Kidney (tissue), 14 donors: ENCODE data around the gene SAMD4A. TPM values are rescaled to one million over a fixed set of nuclear protein-coding genes. Genes with fewer than 3 reads are reported as not detected.

Source experiments
- DNase-seq, 5 donors: peaks; one replicate each; pipeline ENCODE4 v3.0.0-alpha.2; 2013 to 2020
- FAIRE-seq: peaks from 2 replicates; lab custom pipeline; 2012; peaks lifted over from hg19 to GRCh38; lab: Jason Lieb, UNC
- H3K27ac ChIP-seq, 2 donors: one replicate each; pipeline ENCODE4 v1.7.0; 2013; ENCODE audit warnings: low read depth in 2 of 2, low read length in 2 of 2, inconsistent platforms in 1 of 2
- H3K27me3 ChIP-seq: one replicate; pipeline ENCODE4 v1.7.1; 2013; ENCODE audit warnings: low read length, inconsistent platforms; ENCODE audit not compliant: control insufficient read depth, insufficient read depth
- H3K36me3 ChIP-seq, 3 donors: one replicate each; pipeline versions ENCODE4 v1.7.0 to v1.7.1; 2013; ENCODE audit warnings: low read length in 3 of 3, control low read depth in 1 of 3, inconsistent platforms in 1 of 3; ENCODE audit not compliant: insufficient read depth in 3 of 3, control insufficient read depth in 2 of 3
- H3K4me1 ChIP-seq, 3 donors: one replicate each; pipeline versions ENCODE4 v1.7.0 to v1.7.1; 2013; ENCODE audit warnings: low read length in 3 of 3, inconsistent platforms in 1 of 3, low read depth in 1 of 3; ENCODE audit not compliant: control insufficient read depth in 2 of 3, insufficient read depth in 2 of 3
- H3K4me3 ChIP-seq, 3 donors: one replicate each; pipeline versions ENCODE4 v1.7.0 to v1.8.1; 2013; ENCODE audit warnings: low read length in 3 of 3, control low read depth in 1 of 3, inconsistent platforms in 1 of 3
- H3K9ac ChIP-seq, 3 donors: one replicate each; pipeline versions ENCODE4 v1.7.0 to v1.7.1; 2013; ENCODE audit warnings: low read length in 3 of 3, control low read depth in 1 of 3, inconsistent platforms in 1 of 3
- H3K9me3 ChIP-seq, 3 donors: one replicate each; pipeline versions ENCODE4 v1.7.0 to v1.7.1; 2013; ENCODE audit warnings: low read length in 3 of 3, control low read depth in 1 of 3, inconsistent platforms in 1 of 3; ENCODE audit not compliant: control insufficient read depth in 2 of 3, insufficient read depth in 1 of 3
- CTCF ChIP-seq: IDR thresholded peaks from 3 replicates; pipeline ENCODE4 v1.5.1; 2012; ENCODE audit warnings: mild to moderate bottlenecking, moderate library complexity, borderline replicate concordance; ENCODE audit not compliant: insufficient read depth; ENCODE audit errors: extremely low read depth
- intact Hi-C: fragments of 100-400 bp; cut with DNase I; formaldehyde crosslinking; loops from one replicate; pipeline ENCODE4 v1.11.1; 2022
- polyA plus RNA-seq: library from polyadenylated mRNA; stranded (reverse); fragments of 350-450 nt; fragmentation: Illumina TruSeq; extraction: RNeasy Lipid Tissue Mini Kit (QIAGEN cat#74804); gene quantifications from one replicate; pipeline ENCODE4 v1.2.3, GENCODE V29; 2014; ENCODE audit warnings: low read depth, low replicate concordance; ENCODE audit not compliant: insufficient read depth
- total RNA-seq: library from RNA; stranded (reverse); fragmentation: NEBNext Ultra II Directional; extraction: Animal tissue kit (Norgen Biotek cat#: 25700); gene quantifications from one replicate; pipeline ENCODE4 v1.2.1, GENCODE V29; 2021
- donor health status: control.
- donor health status: control.
- donor health status: control.
- donor health status: control.
- donor health status: control.
- donor health status: DM: yes; HTN: yes; CAD: no.
- donor health status: Normal renal cell carcinoma (clear cell type).

Gene SAMD4A
- total and polyA plus RNA-seq, 2 donors from 2014 or later, result 7.4 to 46.5 TPM

GRCh38 chr14:54837508-54838149 is 270.7 kb downstream of the SAMD4A start:
- no peaks in the 10 kb centered on the region for H3K36me3 ChIP-seq
- no peak for TF ChIP-seq CTCF
- H3K27me3 ChIP-seq, result no peaks in the 10 kb centered on the region
- no peak overlapping the region for H3K9ac ChIP-seq
- H3K4me3 ChIP-seq, result no peak overlapping the region
- peaks cover 0 to 9% (median 4%) of the 10 kb centered on the region in 3 donors for H3K4me1 ChIP-seq
- no peaks in the 10 kb centered on the region for H3K9me3 ChIP-seq
- no peak for DNase-seq
- no peak for FAIRE-seq
- no peak overlapping the region for H3K27ac ChIP-seq
- intact Hi-C loops, result no loop called here

GRCh38 chr14:54838931-54839512 is 272.1 kb downstream of the SAMD4A start:
- no peaks in the 10 kb centered on the region for H3K36me3 ChIP-seq
- FAIRE-seq (no peak), DNase-seq (no peak)
- H3K4me3 ChIP-seq, result no peak overlapping the region
- no peak for TF ChIP-seq CTCF
- H3K27me3 ChIP-seq, result no peaks in the 10 kb centered on the region
- no peak overlapping the region for H3K27ac ChIP-seq
- H3K9me3 ChIP-seq, result no peaks in the 10 kb centered on the region
- intact Hi-C loops, result no loop called here
- no peak overlapping the region for H3K9ac ChIP-seq
- peaks cover 0 to 9% (median 4%) of the 10 kb centered on the region in 3 donors for H3K4me1 ChIP-seq

GRCh38 chr14:54839701-54840119 is 272.8 kb downstream of the SAMD4A start:
- H3K27ac ChIP-seq, result peak overlapping the region; percentile 20 to 48
- no peaks in the 10 kb centered on the region for H3K36me3 ChIP-seq
- TF ChIP-seq CTCF, result no peak
- FAIRE-seq (no peak), DNase-seq (no peak)
- intact Hi-C loops, result no loop called here
- no peak overlapping the region for H3K4me3 ChIP-seq
- H3K27me3 ChIP-seq, result no peaks in the 10 kb centered on the region
- H3K4me1 ChIP-seq, result peaks cover 0 to 9% (median 4%) of the 10 kb centered on the region in 3 donors
- no peak overlapping the region for H3K9ac ChIP-seq
- H3K9me3 ChIP-seq, result no peaks in the 10 kb centered on the region
